ENCODE results near the gene BTBD9. TPM values are rescaled to one million over a fixed set of nuclear protein-coding genes. Genes with fewer than 3 reads are reported as not detected.

BTBD9 gene
- total RNA-seq, 2 donors from 2014 or later, result 30.1 to 45.8 TPM

DNA sequence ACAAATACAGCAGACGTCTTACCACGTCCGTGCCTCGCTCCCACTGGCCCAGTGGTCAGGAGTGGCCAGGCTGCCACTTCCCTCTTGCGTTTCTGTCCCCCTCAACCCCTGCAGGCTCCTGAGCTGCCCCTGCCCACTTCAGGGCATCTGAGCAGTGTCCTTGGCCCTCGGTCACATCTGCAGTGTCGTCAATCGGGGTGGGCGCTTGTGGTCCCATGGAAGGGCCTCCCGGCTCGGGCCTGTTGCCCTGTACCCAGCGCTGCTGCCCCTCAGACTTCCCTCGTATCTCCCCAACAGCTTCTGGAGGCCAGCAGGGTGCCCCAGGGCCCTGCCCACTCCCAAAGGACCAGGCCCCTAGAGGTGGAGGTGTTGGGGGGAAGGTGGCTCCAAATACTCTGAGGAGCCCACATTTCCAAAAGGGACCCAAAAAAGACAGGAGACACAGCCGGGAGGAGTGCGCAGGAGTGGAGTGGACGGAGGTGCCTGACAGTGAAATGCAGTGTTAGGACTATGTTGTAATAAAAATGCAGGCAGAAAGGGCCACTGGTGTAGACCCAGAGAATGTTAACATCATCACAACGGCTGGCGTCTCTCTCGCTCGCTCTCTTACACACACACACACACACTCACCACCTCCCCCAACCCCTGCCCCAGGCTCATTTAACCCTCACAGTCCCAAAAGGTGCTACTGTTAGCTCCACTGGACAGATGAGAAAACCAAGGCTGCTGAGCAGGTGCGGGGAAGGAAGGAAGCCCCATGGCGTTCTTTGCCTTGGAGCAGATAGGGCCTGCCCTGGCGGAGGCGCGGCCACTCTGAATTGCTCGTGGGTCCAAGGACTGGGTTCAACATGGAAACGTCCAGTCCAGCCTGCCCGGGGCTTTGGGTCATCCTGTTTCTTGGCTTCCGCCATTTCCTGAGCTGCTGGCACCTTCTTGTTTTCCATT is 476.3 kb downstream of the BTBD9 start:
- no peaks in the 10 kb centered on the region for H3K9me3 ChIP-seq
- TF ChIP-seq, protein P1, sequence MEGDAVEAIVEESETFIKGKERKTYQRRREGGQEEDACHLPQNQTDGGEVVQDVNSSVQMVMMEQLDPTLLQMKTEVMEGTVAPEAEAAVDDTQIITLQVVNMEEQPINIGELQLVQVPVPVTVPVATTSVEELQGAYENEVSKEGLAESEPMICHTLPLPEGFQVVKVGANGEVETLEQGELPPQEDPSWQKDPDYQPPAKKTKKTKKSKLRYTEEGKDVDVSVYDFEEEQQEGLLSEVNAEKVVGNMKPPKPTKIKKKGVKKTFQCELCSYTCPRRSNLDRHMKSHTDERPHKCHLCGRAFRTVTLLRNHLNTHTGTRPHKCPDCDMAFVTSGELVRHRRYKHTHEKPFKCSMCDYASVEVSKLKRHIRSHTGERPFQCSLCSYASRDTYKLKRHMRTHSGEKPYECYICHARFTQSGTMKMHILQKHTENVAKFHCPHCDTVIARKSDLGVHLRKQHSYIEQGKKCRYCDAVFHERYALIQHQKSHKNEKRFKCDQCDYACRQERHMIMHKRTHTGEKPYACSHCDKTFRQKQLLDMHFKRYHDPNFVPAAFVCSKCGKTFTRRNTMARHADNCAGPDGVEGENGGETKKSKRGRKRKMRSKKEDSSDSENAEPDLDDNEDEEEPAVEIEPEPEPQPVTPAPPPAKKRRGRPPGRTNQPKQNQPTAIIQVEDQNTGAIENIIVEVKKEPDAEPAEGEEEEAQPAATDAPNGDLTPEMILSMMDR (IDR thresholded peaks at IDR 0.05), result no peak
- ATAC-seq (ENCODE audit: insufficient number of reproducible peaks, low FRiP score, low read depth) (no peak), DNase-seq (ENCODE audit: low spot score) (no peak)
- no peaks in the 10 kb centered on the region for H3K36me3 ChIP-seq
- no peaks in the 10 kb centered on the region for H3K27me3 ChIP-seq (replicated peaks; ENCODE audit: insufficient read depth)
- no peak overlapping the region for H3K4me3 ChIP-seq
- no peak overlapping the region for H3K27ac ChIP-seq
- no peaks in the 10 kb centered on the region for H3K4me1 ChIP-seq (ENCODE audit: control insufficient read depth in 1 of 2, low read depth in 2 of 2)

GRCh38 chr6:38162493-38163185 is 477.1 kb downstream of the BTBD9 start:
- Histone ChIP-seq H3K4me3 (no peak overlapping the region), H3K4me1 (ENCODE audit: control insufficient read depth in 1 of 2, low read depth in 2 of 2) (no peaks in the 10 kb centered on the region), H3K36me3 (no peaks in the 10 kb centered on the region), H3K27ac (no peak overlapping the region), H3K27me3 (replicated peaks; ENCODE audit: insufficient read depth) (no peaks in the 10 kb centered on the region), H3K9me3 (no peaks in the 10 kb centered on the region)
- DNase-seq (ENCODE audit: low spot score) (no peak), ATAC-seq (ENCODE audit: insufficient number of reproducible peaks, low FRiP score, low read depth) (no peak)
- TF ChIP-seq, protein P1 (IDR thresholded peaks at IDR 0.05), result no peak

GRCh38 chr6:38161754-38162492 is 477.8 kb downstream of the BTBD9 start:
- DNase-seq (ENCODE audit: low spot score) (no peak), ATAC-seq (ENCODE audit: insufficient number of reproducible peaks, low FRiP score, low read depth) (no peak)
- TF ChIP-seq, protein P1 (IDR thresholded peaks at IDR 0.05), result no peak
- no peaks in the 10 kb centered on the region for H3K27me3 ChIP-seq (replicated peaks; ENCODE audit: insufficient read depth)
- H3K27ac ChIP-seq, result no peak overlapping the region
- no peak overlapping the region for H3K4me3 ChIP-seq
- H3K36me3 ChIP-seq, result no peaks in the 10 kb centered on the region
- H3K9me3 ChIP-seq, result no peaks in the 10 kb centered on the region
- no peaks in the 10 kb centered on the region for H3K4me1 ChIP-seq (ENCODE audit: control insufficient read depth in 1 of 2, low read depth in 2 of 2)

- DNase-seq (ENCODE audit: low spot score), result no peak
- H3K9me3 ChIP-seq, result no peaks in the 10 kb centered on the region
- TF ChIP-seq, protein P1 (IDR thresholded peaks at IDR 0.05), result no peak
- no peaks in the 10 kb centered on the region for H3K27me3 ChIP-seq (replicated peaks; ENCODE audit: insufficient read depth)
- H3K27ac ChIP-seq, result no peak overlapping the region
- no peak for ATAC-seq (ENCODE audit: insufficient number of reproducible peaks, low FRiP score, low read depth)
- no peak overlapping the region for H3K4me3 ChIP-seq
- H3K36me3 ChIP-seq, result no peaks in the 10 kb centered on the region
- H3K4me1 ChIP-seq (ENCODE audit: control insufficient read depth in 1 of 2, low read depth in 2 of 2), result no peaks in the 10 kb centered on the region
Observed at GRCh38 chr6:38161331-38161730, 478.4 kb downstream of the BTBD9 start.

- Histone ChIP-seq H3K4me1 (ENCODE audit: control insufficient read depth in 1 of 2, low read depth in 2 of 2) (no peaks in the 10 kb centered on the region), H3K27ac (no peak overlapping the region), H3K27me3 (replicated peaks; ENCODE audit: insufficient read depth) (no peaks in the 10 kb centered on the region), H3K4me3 (no peak overlapping the region), H3K9me3 (no peaks in the 10 kb centered on the region), H3K36me3 (no peaks in the 10 kb centered on the region)
- ATAC-seq (ENCODE audit: insufficient number of reproducible peaks, low FRiP score, low read depth), result no peak
- TF ChIP-seq, protein P1 (IDR thresholded peaks at IDR 0.05), result no peak
- DNase-seq (ENCODE audit: low spot score), result no peak
Observed at GRCh38 chr6:38160831-38161230, 478.9 kb downstream of the BTBD9 start.

All from thoracic aorta (tissue), 2 donors.